GM23338 (cell line): ENCODE data around the gene DIPK1A. TPM values are rescaled to one million over a fixed set of nuclear protein-coding genes. Genes with fewer than 3 reads are reported as not detected.

Source experiments
- ATAC-seq: fragments of 200-7000 bp; cut with Tn5 transposase; 3 replicates; pipeline ENCODE4 v1.9.1; 2020
- DNase-seq: peaks from one replicate; pipeline ENCODE4 v3.0.0-alpha.2; 2015; ENCODE audit warnings: low spot score
- H2AFZ ChIP-seq: fragments of 200-600 bp; sonication (generic); 2 replicates; pipeline ENCODE4 v1.8.0; 2016; ENCODE audit warnings: antibody characterized with exemption, mild to moderate bottlenecking, moderate library complexity
- H3F3A ChIP-seq: fragments of 200-600 bp; sonication (generic); replicated peaks from 2 replicates; pipeline ENCODE4 v1.8.0; 2017; ENCODE audit warnings: antibody characterized with exemption, mixed run types, low read depth
- H3K27ac ChIP-seq: fragments of 200-600 bp; sonication (generic); 2 replicates; pipeline ENCODE4 v1.6.1; 2016; ENCODE audit warnings: low read depth
- H3K27me3 ChIP-seq: fragments of 200-600 bp; sonication (generic); 2 replicates; pipeline ENCODE4 v1.8.0; 2016; ENCODE audit warnings: mild to moderate bottlenecking, mixed run types, moderate library complexity; ENCODE audit not compliant: insufficient read depth
- H3K36me3 ChIP-seq: fragments of 200-600 bp; sonication (generic); 2 replicates; pipeline ENCODE4 v1.8.0; 2016; ENCODE audit warnings: mild to moderate bottlenecking; ENCODE audit not compliant: insufficient read depth
- H3K4me1 ChIP-seq: fragments of 200-600 bp; sonication (generic); 2 replicates; pipeline ENCODE4 v1.8.0; 2016; ENCODE audit warnings: mild to moderate bottlenecking, moderate library complexity; ENCODE audit not compliant: insufficient read depth
- H3K4me2 ChIP-seq: fragments of 200-600 bp; sonication (generic); 2 replicates; pipeline ENCODE4 v1.7.1; 2017; ENCODE audit warnings: mixed run types
- H3K4me3 ChIP-seq: fragments of 200-600 bp; sonication (generic); 2 replicates; pipeline ENCODE4 v1.6.1; 2016; ENCODE audit warnings: mixed run types
- H3K79me2 ChIP-seq: fragments of 200-600 bp; sonication (generic); replicated peaks from 2 replicates; pipeline ENCODE4 v1.8.0; 2017; ENCODE audit warnings: mild to moderate bottlenecking; ENCODE audit not compliant: insufficient read depth
- H3K9me2 ChIP-seq: fragments of 200-600 bp; sonication (generic); 2 replicates; pipeline ENCODE4 v1.8.0; 2017; ENCODE audit not compliant: insufficient read depth
- H4K20me1 ChIP-seq: fragments of 200-600 bp; sonication (generic); replicated peaks from 2 replicates; pipeline ENCODE4 v1.8.0; 2017; ENCODE audit warnings: mild to moderate bottlenecking; ENCODE audit not compliant: insufficient read depth
- H3K27ac Mint-ChIP-seq: 2 replicates; pipeline ENCODE4 v1.8.0; 2020; ENCODE audit warnings: inconsistent platforms, mild to moderate bottlenecking, moderate library complexity, mixed read lengths
- H3K27me3 Mint-ChIP-seq: 3 replicates; pipeline ENCODE4 v1.8.0; 2022; ENCODE audit warnings: low read depth, mild to moderate bottlenecking, moderate library complexity, mixed read lengths, inconsistent platforms; ENCODE audit not compliant: insufficient read depth, poor library complexity
- H3K36me3 Mint-ChIP-seq: 3 replicates; pipeline ENCODE4 v1.8.0; 2021; ENCODE audit warnings: low read depth, mild to moderate bottlenecking, inconsistent platforms, moderate library complexity, mixed read lengths
- H3K4me1 Mint-ChIP-seq: 3 replicates; pipeline ENCODE4 v1.8.0; 2020; ENCODE audit warnings: mild to moderate bottlenecking, inconsistent platforms, mixed read lengths
- H3K4me3 Mint-ChIP-seq: 3 replicates; pipeline ENCODE4 v1.8.0; 2021; ENCODE audit warnings: moderate library complexity, mild to moderate bottlenecking, inconsistent platforms, mixed read lengths
- H3K9me3 Mint-ChIP-seq: 3 replicates; pipeline ENCODE4 v1.8.0; 2020; ENCODE audit warnings: moderate library complexity, mild to moderate bottlenecking, inconsistent platforms, mixed read lengths
- CREB1 ChIP-seq: fragments of 250-450 bp; sonication (Bioruptor Pico); IDR thresholded peaks from 2 replicates; pipeline ENCODE4 v1.5.0; 2020; ENCODE audit warnings: low read depth, mild to moderate bottlenecking, moderate library complexity
- CTCF ChIP-seq, 2 experiments: fragments of 200-600 bp in 1 of 2; sonication (generic) in 1 of 2; conservative IDR thresholded peaks; 2 replicates each; pipeline versions ENCODE4 v1.5.1 to v1.6.1; 2016 to 2017; ENCODE audit warnings: antibody characterized with exemption in 2 of 2, low read depth in 2 of 2, mild to moderate bottlenecking in 2 of 2, moderate library complexity in 1 of 2
- EZH2 ChIP-seq: fragments of 200-600 bp; sonication (generic); IDR thresholded peaks from one replicate; pipeline ENCODE4 v1.8.0; 2017; ENCODE audit warnings: antibody characterized with exemption, mild to moderate bottlenecking, low read depth; ENCODE audit not compliant: unreplicated experiment
- EZH2phosphoT487 ChIP-seq: fragments of 200-600 bp; sonication (generic); IDR thresholded peaks from one replicate; pipeline ENCODE4 v1.8.1; 2018; ENCODE audit warnings: antibody characterized with exemption; ENCODE audit not compliant: unreplicated experiment
- JUNB ChIP-seq: IDR thresholded peaks from one replicate; pipeline ENCODE4 v1.6.1; 2016; ENCODE audit warnings: antibody characterized with exemption; ENCODE audit not compliant: unreplicated experiment
- NANOG ChIP-seq: IDR thresholded peaks from 2 replicates; pipeline ENCODE4 v1.6.1; 2016; ENCODE audit warnings: antibody characterized with exemption, borderline replicate concordance
- POLR2AphosphoS5 ChIP-seq: IDR thresholded peaks from 2 replicates; pipeline ENCODE4 v1.6.1; 2016; ENCODE audit warnings: antibody characterized with exemption, low read depth
- REST ChIP-seq: IDR thresholded peaks from one replicate; pipeline ENCODE4 v1.6.1; 2018; ENCODE audit warnings: antibody characterized with exemption; ENCODE audit not compliant: unreplicated experiment
- STAT1 ChIP-seq: IDR thresholded peaks from one replicate; pipeline ENCODE4 v1.6.1; 2016; ENCODE audit warnings: antibody characterized with exemption; ENCODE audit not compliant: unreplicated experiment
- ZNF114 ChIP-seq: fragments of 250-450 bp; sonication (Bioruptor Pico); IDR thresholded peaks from 2 replicates; pipeline ENCODE4 v1.5.0; 2020; ENCODE audit warnings: mild to moderate bottlenecking, moderate library complexity
- ZNF331 ChIP-seq: fragments of 250-450 bp; sonication (Bioruptor Pico); IDR thresholded peaks from 2 replicates; pipeline ENCODE4 v1.5.0; 2020; ENCODE audit warnings: low read depth, mild to moderate bottlenecking, moderate library complexity
- polyA plus RNA-seq: library from polyadenylated mRNA; unstranded; fragments of >200 nt; fragmentation: Nextera tagmentation; extraction: Ambion mirVana; gene quantifications from 2 replicates; pipeline ENCODE4 v1.2.1, GENCODE V29; 2016
- total RNA-seq: library from RNA; depleted of rRNA; stranded (reverse); fragments of >200 nt; shearing (Covaris generic); gene quantifications from 2 replicates; pipeline ENCODE4 v1.2.3, GENCODE V29; 2014
- TF ChIP-seq, protein P1 (sequence below): IDR thresholded peaks from 2 replicates; pipeline ENCODE4 v1.6.1; 2016; ENCODE audit warnings: antibody characterized with exemption
- TF ChIP-seq, protein P2 (sequence below): fragments of 250-450 bp; sonication (Bioruptor Pico); IDR thresholded peaks from 2 replicates; pipeline ENCODE4 v1.5.0; 2020; ENCODE audit warnings: mild to moderate bottlenecking, moderate library complexity

DIPK1A gene
- total and polyA plus RNA-seq, 2 experiments from 2014 or later = 4.8 to 6.1 TPM

- TF ChIP-seq ZNF331 (CRISPR knock-in tag) (no peak), REST (no peak), CREB1 (CRISPR knock-in tag) (no peak), ZNF114 (CRISPR knock-in tag) (no peak), JUNB (no peak), POLR2AphosphoS5 (no peak), EZH2phosphoT487 (no peak), NANOG (no peak), EZH2 (no peak), CTCF (conservative IDR thresholded peaks at IDR 0.05; ENCODE audit: low read depth in 2 of 2) (no peak), STAT1 (no peak)
- TF ChIP-seq, protein P1, sequence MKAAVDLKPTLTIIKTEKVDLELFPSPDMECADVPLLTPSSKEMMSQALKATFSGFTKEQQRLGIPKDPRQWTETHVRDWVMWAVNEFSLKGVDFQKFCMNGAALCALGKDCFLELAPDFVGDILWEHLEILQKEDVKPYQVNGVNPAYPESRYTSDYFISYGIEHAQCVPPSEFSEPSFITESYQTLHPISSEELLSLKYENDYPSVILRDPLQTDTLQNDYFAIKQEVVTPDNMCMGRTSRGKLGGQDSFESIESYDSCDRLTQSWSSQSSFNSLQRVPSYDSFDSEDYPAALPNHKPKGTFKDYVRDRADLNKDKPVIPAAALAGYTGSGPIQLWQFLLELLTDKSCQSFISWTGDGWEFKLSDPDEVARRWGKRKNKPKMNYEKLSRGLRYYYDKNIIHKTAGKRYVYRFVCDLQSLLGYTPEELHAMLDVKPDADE = no peak
- TF ChIP-seq, protein P2, sequence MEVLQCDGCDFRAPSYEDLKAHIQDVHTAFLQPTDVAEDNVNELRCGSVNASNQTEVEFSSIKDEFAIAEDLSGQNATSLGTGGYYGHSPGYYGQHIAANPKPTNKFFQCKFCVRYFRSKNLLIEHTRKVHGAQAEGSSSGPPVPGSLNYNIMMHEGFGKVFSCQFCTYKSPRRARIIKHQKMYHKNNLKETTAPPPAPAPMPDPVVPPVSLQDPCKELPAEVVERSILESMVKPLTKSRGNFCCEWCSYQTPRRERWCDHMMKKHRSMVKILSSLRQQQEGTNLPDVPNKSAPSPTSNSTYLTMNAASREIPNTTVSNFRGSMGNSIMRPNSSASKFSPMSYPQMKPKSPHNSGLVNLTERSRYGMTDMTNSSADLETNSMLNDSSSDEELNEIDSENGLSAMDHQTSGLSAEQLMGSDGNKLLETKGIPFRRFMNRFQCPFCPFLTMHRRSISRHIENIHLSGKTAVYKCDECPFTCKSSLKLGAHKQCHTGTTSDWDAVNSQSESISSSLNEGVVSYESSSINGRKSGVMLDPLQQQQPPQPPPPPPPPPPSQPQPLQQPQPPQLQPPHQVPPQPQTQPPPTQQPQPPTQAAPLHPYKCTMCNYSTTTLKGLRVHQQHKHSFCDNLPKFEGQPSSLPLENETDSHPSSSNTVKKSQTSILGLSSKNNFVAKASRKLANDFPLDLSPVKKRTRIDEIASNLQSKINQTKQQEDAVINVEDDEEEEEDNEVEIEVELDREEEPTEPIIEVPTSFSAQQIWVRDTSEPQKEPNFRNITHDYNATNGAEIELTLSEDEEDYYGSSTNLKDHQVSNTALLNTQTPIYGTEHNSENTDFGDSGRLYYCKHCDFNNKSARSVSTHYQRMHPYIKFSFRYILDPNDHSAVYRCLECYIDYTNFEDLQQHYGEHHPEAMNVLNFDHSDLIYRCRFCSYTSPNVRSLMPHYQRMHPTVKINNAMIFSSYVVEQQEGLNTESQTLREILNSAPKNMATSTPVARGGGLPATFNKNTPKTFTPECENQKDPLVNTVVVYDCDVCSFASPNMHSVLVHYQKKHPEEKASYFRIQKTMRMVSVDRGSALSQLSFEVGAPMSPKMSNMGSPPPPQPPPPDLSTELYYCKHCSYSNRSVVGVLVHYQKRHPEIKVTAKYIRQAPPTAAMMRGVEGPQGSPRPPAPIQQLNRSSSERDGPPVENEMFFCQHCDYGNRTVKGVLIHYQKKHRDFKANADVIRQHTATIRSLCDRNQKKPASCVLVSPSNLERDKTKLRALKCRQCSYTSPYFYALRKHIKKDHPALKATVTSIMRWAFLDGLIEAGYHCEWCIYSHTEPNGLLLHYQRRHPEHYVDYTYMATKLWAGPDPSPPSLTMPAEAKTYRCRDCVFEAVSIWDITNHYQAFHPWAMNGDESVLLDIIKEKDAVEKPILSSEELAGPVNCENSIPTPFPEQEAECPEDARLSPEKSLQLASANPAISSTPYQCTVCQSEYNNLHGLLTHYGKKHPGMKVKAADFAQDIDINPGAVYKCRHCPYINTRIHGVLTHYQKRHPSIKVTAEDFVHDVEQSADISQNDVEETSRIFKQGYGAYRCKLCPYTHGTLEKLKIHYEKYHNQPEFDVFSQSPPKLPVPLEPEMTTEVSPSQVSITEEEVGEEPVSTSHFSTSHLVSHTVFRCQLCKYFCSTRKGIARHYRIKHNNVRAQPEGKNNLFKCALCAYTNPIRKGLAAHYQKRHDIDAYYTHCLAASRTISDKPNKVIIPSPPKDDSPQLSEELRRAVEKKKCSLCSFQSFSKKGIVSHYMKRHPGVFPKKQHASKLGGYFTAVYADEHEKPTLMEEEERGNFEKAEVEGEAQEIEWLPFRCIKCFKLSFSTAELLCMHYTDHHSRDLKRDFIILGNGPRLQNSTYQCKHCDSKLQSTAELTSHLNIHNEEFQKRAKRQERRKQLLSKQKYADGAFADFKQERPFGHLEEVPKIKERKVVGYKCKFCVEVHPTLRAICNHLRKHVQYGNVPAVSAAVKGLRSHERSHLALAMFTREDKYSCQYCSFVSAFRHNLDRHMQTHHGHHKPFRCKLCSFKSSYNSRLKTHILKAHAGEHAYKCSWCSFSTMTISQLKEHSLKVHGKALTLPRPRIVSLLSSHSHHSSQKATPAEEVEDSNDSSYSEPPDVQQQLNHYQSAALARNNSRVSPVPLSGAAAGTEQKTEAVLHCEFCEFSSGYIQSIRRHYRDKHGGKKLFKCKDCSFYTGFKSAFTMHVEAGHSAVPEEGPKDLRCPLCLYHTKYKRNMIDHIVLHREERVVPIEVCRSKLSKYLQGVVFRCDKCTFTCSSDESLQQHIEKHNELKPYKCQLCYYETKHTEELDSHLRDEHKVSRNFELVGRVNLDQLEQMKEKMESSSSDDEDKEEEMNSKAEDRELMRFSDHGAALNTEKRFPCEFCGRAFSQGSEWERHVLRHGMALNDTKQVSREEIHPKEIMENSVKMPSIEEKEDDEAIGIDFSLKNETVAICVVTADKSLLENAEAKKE (CRISPR knock-in tag) = no peak
- Mint-ChIP-seq H3K9me3 (no peaks in the 10 kb centered on the region), H3K4me3 (no peak overlapping the region), H3K27me3 (no peaks in the 10 kb centered on the region), H3K4me1 (no peaks in the 10 kb centered on the region; the same call in 2 of the 3 replicates), H3K36me3 (no peaks in the 10 kb centered on the region), H3K27ac (no peak overlapping the region)
- Histone ChIP-seq H2AFZ (no peak overlapping the region), H3F3A (no peaks in the 10 kb centered on the region), H3K27me3 (no peaks in the 10 kb centered on the region), H4K20me1 (no peaks in the 10 kb centered on the region), H3K4me1 (no peaks in the 10 kb centered on the region), H3K27ac (no peak overlapping the region), H3K4me3 (no peak overlapping the region), H3K9me2 (no peaks in the 10 kb centered on the region), H3K4me2 (no peak overlapping the region), H3K36me3 (no peaks in the 10 kb centered on the region), H3K79me2 (no peaks in the 10 kb centered on the region)
- ATAC-seq (peak; percentile 43; the same call in 2 of the 3 replicates), DNase-seq (peak; percentile 33)
These were observed 141.2 kb downstream of the DIPK1A start for GRCh38 chr1:92820024-92820423.
